Activated naive CD4-positive, alpha-beta T cell treated with anti-CD3 and anti-CD28 coated beads, Interleukin-2, amount 50 U/mL, for 24 hours (primary cell): Measurements from ENCODE around the gene LYRM9.
A peak's percentile ranks its signal among the peaks of the same experiment; 100 is the strongest.
"Not testable (repeated sequence)": the region's sequence is repeated elsewhere in the genome, so short reads cannot be mapped to it uniquely, and the experiment has no call there.

Source experiments
- H3K27ac Mint-ChIP-seq: one replicate; pipeline ENCODE4 v1.8.0; 2021; ENCODE audit warnings: mild to moderate bottlenecking, mixed read lengths
- H3K27me3 Mint-ChIP-seq: one replicate; pipeline ENCODE4 v1.8.0; 2021; ENCODE audit warnings: mixed read lengths
- H3K36me3 Mint-ChIP-seq: one replicate; pipeline ENCODE4 v1.8.0; 2021; ENCODE audit warnings: mixed read lengths
- H3K4me1 Mint-ChIP-seq: one replicate; pipeline ENCODE4 v1.8.0; 2021; ENCODE audit warnings: mixed read lengths
- H3K4me3 Mint-ChIP-seq: one replicate; pipeline ENCODE4 v1.8.0; 2021; ENCODE audit warnings: mild to moderate bottlenecking, mixed read lengths
- H3K9me3 Mint-ChIP-seq: one replicate; pipeline ENCODE4 v1.8.0; 2021; ENCODE audit warnings: mixed read lengths

LYRM9 gene

GRCh38 chr17:27893841-27894503 is 807 bp upstream of the LYRM9 start:
- Mint-ChIP-seq H3K27ac (no peak overlapping the region), H3K27me3 (peaks cover 8% of the 10 kb centered on the region), H3K36me3 (peaks cover under 1% of the 10 kb centered on the region), H3K9me3 (no peaks in the 10 kb centered on the region), H3K4me3 (peak overlapping the region; percentile 89), H3K4me1 (peaks cover 27% of the 10 kb centered on the region)

GRCh38 chr17:27892542-27892865 is 661 bp downstream of the LYRM9 start:
- peaks cover 2% of the 10 kb centered on the region for H3K36me3 Mint-ChIP-seq
- peak overlapping the region; percentile 89 for H3K4me3 Mint-ChIP-seq
- H3K4me1 Mint-ChIP-seq = peaks cover 34% of the 10 kb centered on the region
- H3K27ac Mint-ChIP-seq = peak overlapping the region; percentile 56
- H3K9me3 Mint-ChIP-seq = no peaks in the 10 kb centered on the region
- H3K27me3 Mint-ChIP-seq = peaks cover 8% of the 10 kb centered on the region

- Mint-ChIP-seq H3K36me3 (peaks cover 2% of the 10 kb centered on the region), H3K27me3 (peaks cover 8% of the 10 kb centered on the region), H3K4me1 (peaks cover 34% of the 10 kb centered on the region), H3K4me3 (peak overlapping the region; percentile 89), H3K9me3 (no peaks in the 10 kb centered on the region), H3K27ac (no peak overlapping the region)
These were observed 1.3 kb downstream of the LYRM9 start for GRCh38 chr17:27891841-27892240.

GRCh38 chr17:27889711-27890251 is 3.4 kb downstream of the LYRM9 start:
- H3K9me3 Mint-ChIP-seq = no peaks in the 10 kb centered on the region
- H3K4me3 Mint-ChIP-seq = no peak overlapping the region
- H3K36me3 Mint-ChIP-seq = peaks cover 2% of the 10 kb centered on the region
- peaks cover 4% of the 10 kb centered on the region for H3K27me3 Mint-ChIP-seq
- peaks cover 34% of the 10 kb centered on the region for H3K4me1 Mint-ChIP-seq
- H3K27ac Mint-ChIP-seq = no peak overlapping the region

GRCh38 chr17:27888945-27889344 is 4.2 kb downstream of the LYRM9 start:
- Mint-ChIP-seq H3K36me3 (peaks cover 2% of the 10 kb centered on the region), H3K27me3 (peaks cover 2% of the 10 kb centered on the region), H3K9me3 (no peaks in the 10 kb centered on the region), H3K27ac (peak overlapping the region; percentile 56), H3K4me3 (no peak overlapping the region), H3K4me1 (peaks cover 29% of the 10 kb centered on the region)

GRCh38 chr17:27888067-27888466 is 5.1 kb downstream of the LYRM9 start:
- Mint-ChIP-seq H3K9me3 (no peaks in the 10 kb centered on the region), H3K4me1 (peaks cover 22% of the 10 kb centered on the region), H3K4me3 (no peak overlapping the region), H3K27ac (peak overlapping the region; percentile 57), H3K27me3 (no peaks in the 10 kb centered on the region), H3K36me3 (peaks cover 2% of the 10 kb centered on the region)

GRCh38 chr17:27886348-27886906 is 6.7 kb downstream of the LYRM9 start:
- H3K4me3 Mint-ChIP-seq, H3K27me3 Mint-ChIP-seq, H3K27ac Mint-ChIP-seq, H3K36me3 Mint-ChIP-seq, H3K9me3 Mint-ChIP-seq: not testable (repeated sequence)
- peaks cover 13% of the 10 kb centered on the region for H3K4me1 Mint-ChIP-seq

- Mint-ChIP-seq H3K27me3 (no peaks in the 10 kb centered on the region), H3K4me1 (peaks cover 22% of the 10 kb centered on the region), H3K27ac (no peak overlapping the region), H3K36me3 (no peaks in the 10 kb centered on the region), H3K9me3 (no peaks in the 10 kb centered on the region), H3K4me3 (no peak overlapping the region)
These were observed 10.9 kb downstream of the LYRM9 start for GRCh38 chr17:27882162-27882840.

- no peaks in the 10 kb centered on the region for H3K9me3 Mint-ChIP-seq
- peaks cover 22% of the 10 kb centered on the region for H3K4me1 Mint-ChIP-seq
- no peak overlapping the region for H3K4me3 Mint-ChIP-seq
- H3K27me3 Mint-ChIP-seq = no peaks in the 10 kb centered on the region
- H3K36me3 Mint-ChIP-seq = no peaks in the 10 kb centered on the region
- H3K27ac Mint-ChIP-seq = peak overlapping the region; percentile 65
These were observed 13.1 kb downstream of the LYRM9 start for GRCh38 chr17:27879987-27880608.

GRCh38 chr17:27878776-27879562 is 14.2 kb downstream of the LYRM9 start:
- peaks cover under 1% of the 10 kb centered on the region for H3K36me3 Mint-ChIP-seq
- no peaks in the 10 kb centered on the region for H3K27me3 Mint-ChIP-seq
- no peak overlapping the region for H3K4me3 Mint-ChIP-seq
- no peaks in the 10 kb centered on the region for H3K9me3 Mint-ChIP-seq
- H3K27ac Mint-ChIP-seq = no peak overlapping the region
- H3K4me1 Mint-ChIP-seq = peaks cover 22% of the 10 kb centered on the region

GRCh38 chr17:27873746-27874145 is 19.4 kb downstream of the LYRM9 start:
- H3K9me3 Mint-ChIP-seq = no peaks in the 10 kb centered on the region
- no peaks in the 10 kb centered on the region for H3K27me3 Mint-ChIP-seq
- H3K36me3 Mint-ChIP-seq = peaks cover 7% of the 10 kb centered on the region
- H3K27ac Mint-ChIP-seq = no peak overlapping the region
- no peak overlapping the region for H3K4me3 Mint-ChIP-seq
- H3K4me1 Mint-ChIP-seq = peaks cover 8% of the 10 kb centered on the region

- Mint-ChIP-seq H3K4me1 (peaks cover 3% of the 10 kb centered on the region), H3K27me3 (no peaks in the 10 kb centered on the region), H3K9me3 (no peaks in the 10 kb centered on the region), H3K36me3 (peaks cover 7% of the 10 kb centered on the region), H3K4me3 (no peak overlapping the region), H3K27ac (no peak overlapping the region)
These were observed 20.0 kb downstream of the LYRM9 start for GRCh38 chr17:27873211-27873610.

GRCh38 chr17:27872776-27873175 is 20.4 kb downstream of the LYRM9 start:
- Mint-ChIP-seq H3K27ac (no peak overlapping the region), H3K36me3 (peaks cover 7% of the 10 kb centered on the region), H3K4me3 (no peak overlapping the region), H3K27me3 (no peaks in the 10 kb centered on the region), H3K4me1 (no peaks in the 10 kb centered on the region), H3K9me3 (no peaks in the 10 kb centered on the region)

- Mint-ChIP-seq H3K4me1 (no peaks in the 10 kb centered on the region), H3K27ac (no peak overlapping the region)
These were observed 21.8 kb downstream of the LYRM9 start for GRCh38 chr17:27871407-27871806.

GRCh38 chr17:27870345-27870744 is 22.8 kb downstream of the LYRM9 start:
- no peak overlapping the region for H3K27ac Mint-ChIP-seq

More at GRCh38 chr17:27871407-27871806, 21.8 kb downstream of the LYRM9 start:
- H3K9me3 Mint-ChIP-seq = no peaks in the 10 kb centered on the region
- H3K27me3 Mint-ChIP-seq = no peaks in the 10 kb centered on the region
- H3K4me3 Mint-ChIP-seq = no peak overlapping the region
- peaks cover 7% of the 10 kb centered on the region for H3K36me3 Mint-ChIP-seq

More at GRCh38 chr17:27870345-27870744, 22.8 kb downstream of the LYRM9 start:
- Mint-ChIP-seq H3K4me3 (no peak overlapping the region), H3K36me3 (peaks cover 7% of the 10 kb centered on the region), H3K27me3 (no peaks in the 10 kb centered on the region), H3K9me3 (no peaks in the 10 kb centered on the region), H3K4me1 (no peaks in the 10 kb centered on the region)
